K562 (cell line): ENCODE results near the gene METTL22. TPM values are rescaled to one million over a fixed set of nuclear protein-coding genes. Genes with fewer than 3 reads are reported as not detected.
A peak's percentile ranks its signal among the peaks of the same experiment; 100 is the strongest.

Source experiments
- CBFA2T2 ChIP-seq: fragments of 450-650 bp; conservative IDR thresholded peaks from 2 replicates; pipeline ENCODE4 v1.6.1; 2017; ENCODE audit warnings: mild to moderate bottlenecking
- CBFA2T3 ChIP-seq: fragments of 450-650 bp; IDR thresholded peaks from 2 replicates; pipeline ENCODE4 v1.6.1; 2017
- NCOA6 ChIP-seq: fragments of 450-650 bp; IDR thresholded peaks from 2 replicates; pipeline ENCODE4 v1.6.1; 2017; ENCODE audit warnings: mild to moderate bottlenecking
- PRPF4 ChIP-seq: fragments of 200-400 bp; formaldehyde crosslinking; IDR thresholded peaks from one replicate; pipeline ENCODE4 v1.6.1; 2017; ENCODE audit warnings: low read length, low read depth, mild to moderate bottlenecking; ENCODE audit not compliant: insufficient read depth, poor library complexity, severe bottlenecking
- TAL1 ChIP-seq: fragments of 450-650 bp; IDR thresholded peaks from 2 replicates; pipeline ENCODE4 v1.6.1; 2016; ENCODE audit warnings: mild to moderate bottlenecking
- TCF3 ChIP-seq: sonication (generic); formaldehyde crosslinking; IDR thresholded peaks from 2 replicates; pipeline ENCODE4 v1.4.0; 2020; ENCODE audit warnings: mild to moderate bottlenecking, missing genetic modification reagents
- TSC22D4 ChIP-seq: fragments of 450-650 bp; IDR thresholded peaks from 2 replicates; pipeline ENCODE4 v1.6.1; 2016; ENCODE audit warnings: missing genetic modification characterization, missing biosample characterization, control low read depth
- ZNF76 ChIP-seq: fragments of 250-450 bp; sonication (Bioruptor Pico); IDR thresholded peaks from 2 replicates; pipeline ENCODE4 v1.4.0; 2020; ENCODE audit warnings: mild to moderate bottlenecking, moderate library complexity, borderline replicate concordance
- polyA plus RNA-seq, 8 experiments: library from polyadenylated mRNA; depleted of rRNA in 4 of 8; stranded (reverse) in 5 of 8; unstranded in 3 of 8; fragments of >200 nt; fragmentation: Nextera tagmentation in 2 of 8; fragmentation: Illumina TruSeq in 1 of 8; extraction: Ambion mirVana in 2 of 8; extraction: Trizol in 1 of 8; gene quantifications; 2 replicates each; pipeline versions ENCODE4 v1.2.1 to v1.2.3, GENCODE V29; 2011 to 2014; ENCODE audit warnings: inconsistent platforms in 1 of 8, missing spikeins in 1 of 8
- total RNA-seq, 7 experiments: library from RNA; depleted of rRNA in 6 of 7; stranded (reverse); fragments of >200 nt in 6 of 7; fragmentation: Illumina TruSeq in 2 of 7; extraction: Trizol in 2 of 7; gene quantifications; 2 replicates each; pipeline versions ENCODE4 v1.2.1 to v1.2.3, GENCODE V29; 2011 to 2021; ENCODE audit warnings: low replicate concordance in 1 of 7
- TF ChIP-seq, protein P1 (sequence below): sonication (generic); formaldehyde crosslinking; IDR thresholded peaks from 2 replicates; pipeline ENCODE4 v1.8.0; 2023; ENCODE audit warnings: mild to moderate bottlenecking, missing genetic modification reagents
- TF ChIP-seq, protein P2 (sequence below): fragments of 450-650 bp; IDR thresholded peaks from 2 replicates; pipeline ENCODE4 v1.6.1; 2016; ENCODE audit warnings: missing biosample characterization, missing genetic modification characterization

The METTL22 gene
- total and polyA plus RNA-seq, 9 of the 15 experiments (the other 6 are each of a cell fraction or from before 2014, with no cell fraction given) = 6.9 to 33.2 (median 18.5) TPM

- TF ChIP-seq PRPF4 (no peak), TSC22D4 (tag) (0 out of 2 replicates have a peak, but pooled peaks have one; percentile 29), TCF3 (CRISPR knock-in tag) (peak; percentile 22; the same call in 1 of the 2 replicates), TAL1 (peak; percentile 41; the same call in 1 of the 2 replicates), CBFA2T3 (peak; percentile 69), ZNF76 (CRISPR knock-in tag) (no peak), CBFA2T2 (0 out of 2 replicates have a peak, but pooled peaks have one; percentile 33), NCOA6 (no peak)
- TF ChIP-seq, protein P1, sequence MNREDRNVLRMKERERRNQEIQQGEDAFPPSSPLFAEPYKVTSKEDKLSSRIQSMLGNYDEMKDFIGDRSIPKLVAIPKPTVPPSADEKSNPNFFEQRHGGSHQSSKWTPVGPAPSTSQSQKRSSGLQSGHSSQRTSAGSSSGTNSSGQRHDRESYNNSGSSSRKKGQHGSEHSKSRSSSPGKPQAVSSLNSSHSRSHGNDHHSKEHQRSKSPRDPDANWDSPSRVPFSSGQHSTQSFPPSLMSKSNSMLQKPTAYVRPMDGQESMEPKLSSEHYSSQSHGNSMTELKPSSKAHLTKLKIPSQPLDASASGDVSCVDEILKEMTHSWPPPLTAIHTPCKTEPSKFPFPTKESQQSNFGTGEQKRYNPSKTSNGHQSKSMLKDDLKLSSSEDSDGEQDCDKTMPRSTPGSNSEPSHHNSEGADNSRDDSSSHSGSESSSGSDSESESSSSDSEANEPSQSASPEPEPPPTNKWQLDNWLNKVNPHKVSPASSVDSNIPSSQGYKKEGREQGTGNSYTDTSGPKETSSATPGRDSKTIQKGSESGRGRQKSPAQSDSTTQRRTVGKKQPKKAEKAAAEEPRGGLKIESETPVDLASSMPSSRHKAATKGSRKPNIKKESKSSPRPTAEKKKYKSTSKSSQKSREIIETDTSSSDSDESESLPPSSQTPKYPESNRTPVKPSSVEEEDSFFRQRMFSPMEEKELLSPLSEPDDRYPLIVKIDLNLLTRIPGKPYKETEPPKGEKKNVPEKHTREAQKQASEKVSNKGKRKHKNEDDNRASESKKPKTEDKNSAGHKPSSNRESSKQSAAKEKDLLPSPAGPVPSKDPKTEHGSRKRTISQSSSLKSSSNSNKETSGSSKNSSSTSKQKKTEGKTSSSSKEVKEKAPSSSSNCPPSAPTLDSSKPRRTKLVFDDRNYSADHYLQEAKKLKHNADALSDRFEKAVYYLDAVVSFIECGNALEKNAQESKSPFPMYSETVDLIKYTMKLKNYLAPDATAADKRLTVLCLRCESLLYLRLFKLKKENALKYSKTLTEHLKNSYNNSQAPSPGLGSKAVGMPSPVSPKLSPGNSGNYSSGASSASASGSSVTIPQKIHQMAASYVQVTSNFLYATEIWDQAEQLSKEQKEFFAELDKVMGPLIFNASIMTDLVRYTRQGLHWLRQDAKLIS (CRISPR knock-in tag) = no peak
- TF ChIP-seq, protein P2, sequence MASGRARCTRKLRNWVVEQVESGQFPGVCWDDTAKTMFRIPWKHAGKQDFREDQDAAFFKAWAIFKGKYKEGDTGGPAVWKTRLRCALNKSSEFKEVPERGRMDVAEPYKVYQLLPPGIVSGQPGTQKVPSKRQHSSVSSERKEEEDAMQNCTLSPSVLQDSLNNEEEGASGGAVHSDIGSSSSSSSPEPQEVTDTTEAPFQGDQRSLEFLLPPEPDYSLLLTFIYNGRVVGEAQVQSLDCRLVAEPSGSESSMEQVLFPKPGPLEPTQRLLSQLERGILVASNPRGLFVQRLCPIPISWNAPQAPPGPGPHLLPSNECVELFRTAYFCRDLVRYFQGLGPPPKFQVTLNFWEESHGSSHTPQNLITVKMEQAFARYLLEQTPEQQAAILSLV (tag) = no peak
- TF ChIP-seq, all 486 proteins: peak for 6
Observed at GRCh38 chr16:8646326-8647053, 25.0 kb downstream of the METTL22 start (continued).
